Liver (tissue), 9 donors: ENCODE results near the gene BPI. TPM values are rescaled to one million over a fixed set of nuclear protein-coding genes. Genes with fewer than 3 reads are reported as not detected.

Source experiments
- DNase-seq: peaks from one replicate; pipeline ENCODE4 v3.0.0-alpha.2; 2017; ENCODE audit warnings: low spot score
- H3K27ac ChIP-seq, 2 donors: one replicate each; pipeline ENCODE4 v1.7.0; 2013; ENCODE audit warnings: inconsistent platforms in 2 of 2, low read length in 2 of 2, control low read depth in 1 of 2, low read depth in 1 of 2, mild to moderate bottlenecking in 1 of 2
- H3K27me3 ChIP-seq, 4 donors: one replicate each; pipeline versions ENCODE4 v1.6.1 to v1.7.0; 2013; ENCODE audit warnings: low read length in 3 of 4, inconsistent platforms in 1 of 4, mild to moderate bottlenecking in 1 of 4, moderate library complexity in 1 of 4; ENCODE audit not compliant: control insufficient read depth in 4 of 4, insufficient read depth in 4 of 4
- H3K36me3 ChIP-seq, 4 donors: one replicate each; pipeline versions ENCODE4 v1.6.1 to v1.7.0; 2013; ENCODE audit warnings: low read length in 3 of 4, mild to moderate bottlenecking in 3 of 4, low read depth in 1 of 4, moderate library complexity in 1 of 4; ENCODE audit not compliant: control insufficient read depth in 4 of 4, insufficient read depth in 3 of 4
- H3K4me1 ChIP-seq, 4 donors: one replicate each; pipeline versions ENCODE4 v1.6.1 to v1.7.0; 2013; ENCODE audit warnings: low read length in 3 of 4, mild to moderate bottlenecking in 3 of 4, moderate library complexity in 1 of 4; ENCODE audit not compliant: control insufficient read depth in 4 of 4, insufficient read depth in 4 of 4
- H3K4me3 ChIP-seq, 3 donors: one replicate each; pipeline versions ENCODE4 v1.6.1 to v1.7.0; 2013; ENCODE audit warnings: low read length in 3 of 3, control low read depth in 1 of 3, low read depth in 1 of 3, mild to moderate bottlenecking in 1 of 3
- H3K9ac ChIP-seq, 2 donors: one replicate each; pipeline ENCODE4 v1.7.0; 2013; ENCODE audit warnings: low read length in 2 of 2, mild to moderate bottlenecking in 2 of 2, moderate library complexity in 2 of 2, control low read depth in 1 of 2, low read depth in 1 of 2
- H3K9me3 ChIP-seq, 4 donors: one replicate each; pipeline versions ENCODE4 v1.6.1 to v1.7.0; 2013; ENCODE audit warnings: low read length in 3 of 4; ENCODE audit not compliant: control insufficient read depth in 4 of 4
- ATF3 ChIP-seq: IDR thresholded peaks from 2 replicates; pipeline ENCODE4 v1.6.1; 2016; ENCODE audit warnings: antibody characterized with exemption
- CTCF ChIP-seq: fragments of 150-350 bp; IDR thresholded peaks from 2 replicates; pipeline ENCODE4 v1.5.1; 2017; ENCODE audit warnings: improper control_type of control experiment, low read depth, low read length; ENCODE audit not compliant: missing input control
- EGR1 ChIP-seq, 2 donors: IDR thresholded peaks; 2 replicates each; pipeline ENCODE4 v1.6.1; 2016 to 2018; ENCODE audit warnings: antibody characterized with exemption in 2 of 2, low read depth in 2 of 2
- FOXA1 ChIP-seq: IDR thresholded peaks from 2 replicates; pipeline ENCODE4 v1.6.1; 2016; ENCODE audit warnings: antibody characterized with exemption
- FOXA2 ChIP-seq: IDR thresholded peaks from 2 replicates; pipeline ENCODE4 v1.6.1; 2016; ENCODE audit warnings: antibody characterized with exemption
- GABPA ChIP-seq, 2 donors: IDR thresholded peaks in 1 of 2; conservative IDR thresholded peaks in 1 of 2; 2 replicates each; pipeline ENCODE4 v1.6.1; 2016; ENCODE audit warnings: antibody characterized with exemption in 2 of 2, mild to moderate bottlenecking in 1 of 2, moderate library complexity in 1 of 2
- HNF4A ChIP-seq, 2 donors: conservative IDR thresholded peaks; 2 replicates each; pipeline ENCODE4 v1.6.1; 2016; ENCODE audit warnings: antibody characterized with exemption in 2 of 2, mild to moderate bottlenecking in 2 of 2
- HNF4G ChIP-seq: IDR thresholded peaks from 2 replicates; pipeline ENCODE4 v1.6.1; 2016; ENCODE audit warnings: antibody characterized with exemption
- JUND ChIP-seq, 2 donors: IDR thresholded peaks; 2 replicates each; pipeline ENCODE4 v1.6.1; 2016; ENCODE audit warnings: antibody characterized with exemption in 2 of 2
- MAX ChIP-seq: IDR thresholded peaks from 2 replicates; pipeline ENCODE4 v1.6.1; 2016; ENCODE audit warnings: antibody characterized with exemption
- NR2F2 ChIP-seq: IDR thresholded peaks from 2 replicates; pipeline ENCODE4 v1.6.1; 2016; ENCODE audit warnings: antibody characterized with exemption
- RAD21 ChIP-seq, 2 donors: IDR thresholded peaks; 2 replicates each; pipeline ENCODE4 v1.6.1; 2016; ENCODE audit warnings: antibody characterized with exemption in 2 of 2, mild to moderate bottlenecking in 2 of 2
- REST ChIP-seq: IDR thresholded peaks from 2 replicates; pipeline ENCODE4 v1.6.1; 2016; ENCODE audit warnings: antibody characterized with exemption, mild to moderate bottlenecking
- RXRA ChIP-seq, 2 donors: IDR thresholded peaks; 2 replicates each; pipeline ENCODE4 v1.6.1; 2017 to 2018; ENCODE audit warnings: antibody characterized with exemption in 2 of 2, mild to moderate bottlenecking in 1 of 2
- SP1 ChIP-seq: IDR thresholded peaks from 2 replicates; pipeline ENCODE4 v1.6.1; 2018; ENCODE audit warnings: antibody characterized with exemption, mild to moderate bottlenecking
- TAF1 ChIP-seq: conservative IDR thresholded peaks from 2 replicates; pipeline ENCODE4 v1.6.1; 2016; ENCODE audit warnings: antibody characterized with exemption, mild to moderate bottlenecking
- YY1 ChIP-seq: IDR thresholded peaks from 2 replicates; pipeline ENCODE4 v1.6.1; 2016; ENCODE audit warnings: antibody characterized with exemption, mild to moderate bottlenecking
- ZBTB33 ChIP-seq: IDR thresholded peaks from 2 replicates; pipeline ENCODE4 v1.6.1; 2016; ENCODE audit warnings: antibody characterized with exemption
- WGBS: extraction: QIAGEN DNeasy Blood & Tissue Kit; methylation state at CpG from one replicate; pipeline ENCODE4 v1.1.7; 2013; 5-methylcytosine and 5-hydroxymethylcytosine counted together
- polyA plus RNA-seq, 2 donors: library from polyadenylated mRNA; stranded (reverse) in 1 of 2; unstranded in 1 of 2; fragments of 200-250 nt in 1 of 2; fragments of >200 nt in 1 of 2; fragmentation: Nextera tagmentation in 1 of 2; extraction: Ambion mirVana in 1 of 2; gene quantifications; one replicate each; pipeline versions ENCODE4 v1.2.1 to v1.2.3, GENCODE V29; 2013 to 2015
- total RNA-seq, 2 donors: library from RNA; depleted of rRNA; stranded (reverse); fragments of >200 nt; gene quantifications; one replicate each; pipeline ENCODE4 v1.2.3, GENCODE V29; 2014
- donor health status: healthy.
- donor health status: healthy.
- donor health status: healthy.
- donor health status: healthy.
- donor health status: healthy.

BPI gene
- total and polyA plus RNA-seq, 4 donors, result 0.08 to 10.3 (median 0.37) TPM; not detected in 1

- H3K9me3 ChIP-seq, result no peaks in the 10 kb centered on the region
- no peak overlapping the region for H3K9ac ChIP-seq
- no peak for DNase-seq
- TF ChIP-seq RXRA (IDR thresholded peaks at IDR 0.05), result no peak
- TF ChIP-seq JUND (IDR thresholded peaks at IDR 0.05), result peak; percentile 24 to 44
- no peak for TF ChIP-seq HNF4G
- no peak for TF ChIP-seq HNF4A (conservative IDR thresholded peaks at IDR 0.05)
- 86% methylated on average over 10 of the region's 10 CpGs for WGBS
- no peak overlapping the region for H3K4me3 ChIP-seq
- no peak overlapping the region for H3K27ac ChIP-seq
- no peaks in the 10 kb centered on the region for H3K36me3 ChIP-seq
- no peaks in the 10 kb centered on the region for H3K27me3 ChIP-seq
- no peaks in the 10 kb centered on the region for H3K4me1 ChIP-seq
Measured at GRCh38 chr20:38270869-38271605, 32.9 kb upstream of the BPI start.

- H3K4me3 ChIP-seq, result no peak overlapping the region
- no peak overlapping the region for H3K9ac ChIP-seq
- 95% methylated on average over 2 of the region's 2 CpGs for WGBS
- no peaks in the 10 kb centered on the region for H3K36me3 ChIP-seq
- H3K27me3 ChIP-seq, result no peaks in the 10 kb centered on the region
- TF ChIP-seq FOXA1 (no peak), GABPA (IDR thresholded peaks at IDR 0.05 in 1 of 2, conservative IDR thresholded peaks at IDR 0.05 in 1 of 2) (no peak), EGR1 (IDR thresholded peaks at IDR 0.05; ENCODE audit: low read depth in 2 of 2) (no peak), MAX (no peak), JUND (IDR thresholded peaks at IDR 0.05) (no peak), CTCF (no peak), HNF4G (no peak), REST (no peak), FOXA2 (no peak), YY1 (no peak), NR2F2 (no peak), ATF3 (no peak), HNF4A (conservative IDR thresholded peaks at IDR 0.05) (no peak), RXRA (IDR thresholded peaks at IDR 0.05) (no peak), SP1 (no peak), RAD21 (IDR thresholded peaks at IDR 0.05) (no peak), ZBTB33 (no peak), TAF1 (no peak)
- H3K4me1 ChIP-seq, result no peaks in the 10 kb centered on the region
- no peaks in the 10 kb centered on the region for H3K9me3 ChIP-seq
- no peak overlapping the region for H3K27ac ChIP-seq
- no peak for DNase-seq
Measured at GRCh38 chr20:38271608-38272120, 32.3 kb upstream of the BPI start.
